Uterus (tissue), 2 donors: ENCODE measurements around the gene ERH.

ENCODE experiments used
- POLR2A ChIP-seq, 2 donors: fragments of 450-650 bp; IDR thresholded peaks; one replicate each; pipeline ENCODE4 v1.6.1; 2016; ENCODE audit warnings: antibody characterized with exemption in 2 of 2, mild to moderate bottlenecking in 1 of 2, moderate library complexity in 1 of 2
- TF ChIP-seq, protein P1 (sequence below), 4 experiments: fragments of 200-600 bp in 2 of 4; fragments of 450-650 bp in 2 of 4; sonication (generic) in 2 of 4; IDR thresholded peaks; one replicate each; pipeline ENCODE4 v1.5.1; 2016 to 2019; ENCODE audit warnings: antibody characterized with exemption in 4 of 4, mild to moderate bottlenecking in 2 of 4, moderate library complexity in 1 of 4

- TF ChIP-seq, protein P1, sequence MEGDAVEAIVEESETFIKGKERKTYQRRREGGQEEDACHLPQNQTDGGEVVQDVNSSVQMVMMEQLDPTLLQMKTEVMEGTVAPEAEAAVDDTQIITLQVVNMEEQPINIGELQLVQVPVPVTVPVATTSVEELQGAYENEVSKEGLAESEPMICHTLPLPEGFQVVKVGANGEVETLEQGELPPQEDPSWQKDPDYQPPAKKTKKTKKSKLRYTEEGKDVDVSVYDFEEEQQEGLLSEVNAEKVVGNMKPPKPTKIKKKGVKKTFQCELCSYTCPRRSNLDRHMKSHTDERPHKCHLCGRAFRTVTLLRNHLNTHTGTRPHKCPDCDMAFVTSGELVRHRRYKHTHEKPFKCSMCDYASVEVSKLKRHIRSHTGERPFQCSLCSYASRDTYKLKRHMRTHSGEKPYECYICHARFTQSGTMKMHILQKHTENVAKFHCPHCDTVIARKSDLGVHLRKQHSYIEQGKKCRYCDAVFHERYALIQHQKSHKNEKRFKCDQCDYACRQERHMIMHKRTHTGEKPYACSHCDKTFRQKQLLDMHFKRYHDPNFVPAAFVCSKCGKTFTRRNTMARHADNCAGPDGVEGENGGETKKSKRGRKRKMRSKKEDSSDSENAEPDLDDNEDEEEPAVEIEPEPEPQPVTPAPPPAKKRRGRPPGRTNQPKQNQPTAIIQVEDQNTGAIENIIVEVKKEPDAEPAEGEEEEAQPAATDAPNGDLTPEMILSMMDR (IDR thresholded peaks at IDR 0.05): no peak
- no peak for TF ChIP-seq POLR2A (IDR thresholded peaks at IDR 0.05)
Measured at GRCh38 chr14:69427596-69427995, 29.5 kb upstream of the ERH start.
